ENCODE results near the gene KCNJ6. TPM values are rescaled to one million over a fixed set of nuclear protein-coding genes. Genes with fewer than 3 reads are reported as not detected.

KCNJ6 gene
- total RNA-seq, 4 donors from 2014 or later, result not detected

GRCh38 chr21:37821786-37822450 is 94.3 kb downstream of the KCNJ6 start:
- Histone ChIP-seq H3K4me1 (no peaks in the 10 kb centered on the region), H3K9me3 (no peaks in the 10 kb centered on the region), H3K4me3 (no peak overlapping the region), H3K36me3 (no peaks in the 10 kb centered on the region), H3K27me3 (no peaks in the 10 kb centered on the region), H3K27ac (no peak overlapping the region)
- in situ Hi-C loops (cut with MboI; ENCODE audit: low sequenced_read_pairs in 4 of 4) (loop anchor here in 1 of 4 donors (25.0 kb wide), 1 partner anchor 110 kb away; no protein-coding TSS in a partner anchor), intact Hi-C loops (cut with DNase I; ENCODE audit: low total_unique reads) (no loop called here)
- DNase-seq (no peak), ATAC-seq (no peak)
- TF ChIP-seq, protein P1, sequence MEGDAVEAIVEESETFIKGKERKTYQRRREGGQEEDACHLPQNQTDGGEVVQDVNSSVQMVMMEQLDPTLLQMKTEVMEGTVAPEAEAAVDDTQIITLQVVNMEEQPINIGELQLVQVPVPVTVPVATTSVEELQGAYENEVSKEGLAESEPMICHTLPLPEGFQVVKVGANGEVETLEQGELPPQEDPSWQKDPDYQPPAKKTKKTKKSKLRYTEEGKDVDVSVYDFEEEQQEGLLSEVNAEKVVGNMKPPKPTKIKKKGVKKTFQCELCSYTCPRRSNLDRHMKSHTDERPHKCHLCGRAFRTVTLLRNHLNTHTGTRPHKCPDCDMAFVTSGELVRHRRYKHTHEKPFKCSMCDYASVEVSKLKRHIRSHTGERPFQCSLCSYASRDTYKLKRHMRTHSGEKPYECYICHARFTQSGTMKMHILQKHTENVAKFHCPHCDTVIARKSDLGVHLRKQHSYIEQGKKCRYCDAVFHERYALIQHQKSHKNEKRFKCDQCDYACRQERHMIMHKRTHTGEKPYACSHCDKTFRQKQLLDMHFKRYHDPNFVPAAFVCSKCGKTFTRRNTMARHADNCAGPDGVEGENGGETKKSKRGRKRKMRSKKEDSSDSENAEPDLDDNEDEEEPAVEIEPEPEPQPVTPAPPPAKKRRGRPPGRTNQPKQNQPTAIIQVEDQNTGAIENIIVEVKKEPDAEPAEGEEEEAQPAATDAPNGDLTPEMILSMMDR (IDR thresholded peaks at IDR 0.05 in 4 of 5, conservative IDR thresholded peaks at IDR 0.05 in 1 of 5), result no peak
- TF ChIP-seq POLR2A (IDR thresholded peaks at IDR 0.05), result no peak

DNA sequence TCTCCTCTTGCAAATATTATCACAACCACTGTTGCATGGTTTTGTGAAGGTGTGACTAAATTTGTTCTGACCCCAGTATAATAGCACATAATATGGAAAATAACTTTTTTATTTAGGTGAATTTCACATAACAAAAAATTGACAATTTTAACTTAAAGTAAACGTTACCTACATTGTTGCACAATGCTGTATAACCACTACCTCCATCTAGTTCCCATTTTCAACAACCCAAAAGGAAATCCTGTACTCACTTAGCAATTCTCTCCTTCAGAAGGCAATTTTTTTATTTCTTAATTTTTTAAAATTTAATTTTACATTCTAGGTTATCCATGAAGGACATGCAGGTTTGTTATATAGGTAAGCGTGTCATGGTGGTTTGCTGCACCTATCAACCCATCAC is 95.2 kb downstream of the KCNJ6 start:
- TF ChIP-seq POLR2A (IDR thresholded peaks at IDR 0.05), result no peak
- TF ChIP-seq, protein P1 (IDR thresholded peaks at IDR 0.05 in 4 of 5, conservative IDR thresholded peaks at IDR 0.05 in 1 of 5), result no peak
- Histone ChIP-seq H3K9me3 (no peaks in the 10 kb centered on the region), H3K27ac (no peak overlapping the region), H3K27me3 (no peaks in the 10 kb centered on the region), H3K36me3 (no peaks in the 10 kb centered on the region), H3K4me1 (no peaks in the 10 kb centered on the region), H3K4me3 (no peak overlapping the region)
- ATAC-seq, result no peak
- DNase-seq, result no peak
- in situ Hi-C loops (cut with MboI; ENCODE audit: low sequenced_read_pairs in 4 of 4), result loop anchor here in 1 of 4 donors (25.0 kb wide), 1 partner anchor 109 kb away; no protein-coding TSS in a partner anchor
- intact Hi-C loops (cut with DNase I; ENCODE audit: low total_unique reads), result no loop called here

DNA sequence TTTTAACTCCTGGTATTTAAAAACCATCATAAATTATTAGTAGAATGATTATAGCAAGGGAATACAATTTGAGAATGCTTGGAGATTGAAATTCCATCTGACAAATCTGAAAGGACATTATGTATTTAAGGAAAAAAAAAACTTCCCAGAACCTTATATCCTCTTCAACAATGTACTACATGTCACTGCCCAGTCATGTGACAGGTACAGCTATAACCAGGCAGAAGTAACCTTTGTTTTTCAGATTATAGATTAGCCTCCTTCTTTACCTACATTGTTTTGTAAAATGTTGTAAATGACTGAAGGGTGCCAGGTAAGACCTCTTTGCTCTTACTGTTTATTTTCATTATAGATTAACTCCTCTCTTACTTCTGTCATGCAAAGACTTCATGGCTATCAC is 96.9 kb downstream of the KCNJ6 start:
- no peaks in the 10 kb centered on the region for H3K27me3 ChIP-seq
- in situ Hi-C loops (cut with MboI; ENCODE audit: low sequenced_read_pairs in 4 of 4), result loop anchor here in 1 of 4 donors (25.0 kb wide), 1 partner anchor 107 kb away; no protein-coding TSS in a partner anchor
- no peaks in the 10 kb centered on the region for H3K4me1 ChIP-seq
- DNase-seq (no peak), ATAC-seq (no peak)
- intact Hi-C loops (cut with DNase I; ENCODE audit: low total_unique reads), result no loop called here
- no peak for TF ChIP-seq POLR2A (IDR thresholded peaks at IDR 0.05)
- TF ChIP-seq, protein P1 (IDR thresholded peaks at IDR 0.05 in 4 of 5, conservative IDR thresholded peaks at IDR 0.05 in 1 of 5), result no peak
- H3K9me3 ChIP-seq, result no peaks in the 10 kb centered on the region
- no peak overlapping the region for H3K27ac ChIP-seq
- H3K36me3 ChIP-seq, result no peaks in the 10 kb centered on the region
- no peak overlapping the region for H3K4me3 ChIP-seq

DNA sequence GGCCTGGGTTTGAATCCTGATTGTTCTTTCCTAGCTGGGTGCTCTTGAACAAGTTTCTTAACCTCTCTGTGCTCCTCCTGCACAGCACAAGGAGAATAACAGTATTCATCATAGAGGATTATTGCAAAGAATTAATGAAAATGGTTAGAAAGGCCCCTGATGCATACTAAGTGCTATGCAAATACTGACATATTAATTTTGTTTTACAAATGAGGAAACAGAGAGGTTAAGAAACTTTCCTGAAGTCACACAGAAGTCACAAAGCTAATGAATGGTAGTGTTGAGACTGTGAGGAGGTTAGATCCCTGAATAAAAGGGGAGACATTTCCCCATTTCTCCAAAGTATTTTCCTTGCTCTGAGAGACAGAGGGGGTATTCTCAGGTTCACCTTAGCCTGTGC is 99.0 kb downstream of the KCNJ6 start:
- intact Hi-C loops (cut with DNase I; ENCODE audit: low total_unique reads), result no loop called here
- TF ChIP-seq, protein P1 (IDR thresholded peaks at IDR 0.05 in 4 of 5, conservative IDR thresholded peaks at IDR 0.05 in 1 of 5), result no peak
- no peak for TF ChIP-seq POLR2A (IDR thresholded peaks at IDR 0.05)
- ATAC-seq, result no peak

More for the DNA sequence above, 99.0 kb downstream of the KCNJ6 start:
- H3K27me3 ChIP-seq, result no peaks in the 10 kb centered on the region
- no peaks in the 10 kb centered on the region for H3K36me3 ChIP-seq
- no peaks in the 10 kb centered on the region for H3K9me3 ChIP-seq
- no peak for DNase-seq
- in situ Hi-C loops (cut with MboI; ENCODE audit: low sequenced_read_pairs in 4 of 4), result loop anchor here in 1 of 4 donors (25.0 kb wide), 1 partner anchor 105 kb away; no protein-coding TSS in a partner anchor
- no peak overlapping the region for H3K27ac ChIP-seq
- no peak overlapping the region for H3K4me3 ChIP-seq
- H3K4me1 ChIP-seq, result no peaks in the 10 kb centered on the region
